ENCODE measurements around the gene OAS1. TPM values are rescaled to one million over a fixed set of nuclear protein-coding genes. Genes with fewer than 3 reads are reported as not detected.

OAS1 gene
- total RNA-seq, 1 donor: 0.86 TPM

DNA sequence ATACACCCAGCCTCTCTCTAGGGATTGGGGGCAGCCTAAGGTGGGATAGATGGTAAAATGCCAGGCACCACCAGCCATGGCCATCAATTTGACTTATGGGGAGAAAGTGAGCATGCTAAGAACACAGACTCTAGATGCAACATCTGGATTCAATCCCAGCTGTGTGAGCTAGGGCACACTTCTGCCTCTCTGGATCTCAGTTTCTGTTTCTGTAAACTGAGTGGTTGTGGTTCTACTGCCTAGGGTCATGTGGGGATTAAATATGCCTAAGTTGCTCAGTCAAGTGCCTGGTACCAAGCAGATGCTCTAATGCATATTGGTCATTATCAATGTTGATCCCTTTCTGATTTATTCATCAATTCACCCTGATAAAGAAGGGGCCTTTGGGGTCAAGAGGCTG is 12.6 kb upstream of the OAS1 start:
- TF ChIP-seq, protein P1, sequence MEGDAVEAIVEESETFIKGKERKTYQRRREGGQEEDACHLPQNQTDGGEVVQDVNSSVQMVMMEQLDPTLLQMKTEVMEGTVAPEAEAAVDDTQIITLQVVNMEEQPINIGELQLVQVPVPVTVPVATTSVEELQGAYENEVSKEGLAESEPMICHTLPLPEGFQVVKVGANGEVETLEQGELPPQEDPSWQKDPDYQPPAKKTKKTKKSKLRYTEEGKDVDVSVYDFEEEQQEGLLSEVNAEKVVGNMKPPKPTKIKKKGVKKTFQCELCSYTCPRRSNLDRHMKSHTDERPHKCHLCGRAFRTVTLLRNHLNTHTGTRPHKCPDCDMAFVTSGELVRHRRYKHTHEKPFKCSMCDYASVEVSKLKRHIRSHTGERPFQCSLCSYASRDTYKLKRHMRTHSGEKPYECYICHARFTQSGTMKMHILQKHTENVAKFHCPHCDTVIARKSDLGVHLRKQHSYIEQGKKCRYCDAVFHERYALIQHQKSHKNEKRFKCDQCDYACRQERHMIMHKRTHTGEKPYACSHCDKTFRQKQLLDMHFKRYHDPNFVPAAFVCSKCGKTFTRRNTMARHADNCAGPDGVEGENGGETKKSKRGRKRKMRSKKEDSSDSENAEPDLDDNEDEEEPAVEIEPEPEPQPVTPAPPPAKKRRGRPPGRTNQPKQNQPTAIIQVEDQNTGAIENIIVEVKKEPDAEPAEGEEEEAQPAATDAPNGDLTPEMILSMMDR (IDR thresholded peaks at IDR 0.05; ENCODE audit: insufficient read depth, low read depth, low read length): no peak
- DNase-seq (ENCODE audit: low read depth): no peak

DNA sequence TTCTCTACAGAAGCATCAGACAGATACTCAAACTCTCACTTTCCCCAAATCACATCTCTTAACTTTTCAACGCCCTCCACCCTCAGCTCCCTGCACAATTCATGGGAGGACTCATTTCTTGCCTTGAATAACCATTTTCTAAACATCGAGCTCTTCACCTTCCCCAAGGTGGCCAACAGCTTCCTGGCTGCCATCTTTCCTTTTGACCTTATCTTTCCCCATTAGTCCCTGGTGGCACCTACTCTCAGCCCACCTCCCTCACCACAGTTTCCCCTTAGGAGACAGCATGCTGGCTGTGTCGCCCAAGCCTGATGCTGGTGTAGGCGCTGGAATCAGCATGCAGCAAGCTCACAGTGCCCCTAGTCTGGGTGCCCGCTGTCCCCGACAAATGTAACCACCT is 8.4 kb upstream of the OAS1 start:
- no peak overlapping the region for H3K4me3 ChIP-seq (ENCODE audit: low read depth, low read length)
- TF ChIP-seq, protein P1 (IDR thresholded peaks at IDR 0.05; ENCODE audit: insufficient read depth, low read depth, low read length): no peak
- no peak for DNase-seq (ENCODE audit: low read depth)

More for the DNA sequence above, 12.6 kb upstream of the OAS1 start:
- no peak overlapping the region for H3K4me3 ChIP-seq (ENCODE audit: low read depth, low read length)

DNA sequence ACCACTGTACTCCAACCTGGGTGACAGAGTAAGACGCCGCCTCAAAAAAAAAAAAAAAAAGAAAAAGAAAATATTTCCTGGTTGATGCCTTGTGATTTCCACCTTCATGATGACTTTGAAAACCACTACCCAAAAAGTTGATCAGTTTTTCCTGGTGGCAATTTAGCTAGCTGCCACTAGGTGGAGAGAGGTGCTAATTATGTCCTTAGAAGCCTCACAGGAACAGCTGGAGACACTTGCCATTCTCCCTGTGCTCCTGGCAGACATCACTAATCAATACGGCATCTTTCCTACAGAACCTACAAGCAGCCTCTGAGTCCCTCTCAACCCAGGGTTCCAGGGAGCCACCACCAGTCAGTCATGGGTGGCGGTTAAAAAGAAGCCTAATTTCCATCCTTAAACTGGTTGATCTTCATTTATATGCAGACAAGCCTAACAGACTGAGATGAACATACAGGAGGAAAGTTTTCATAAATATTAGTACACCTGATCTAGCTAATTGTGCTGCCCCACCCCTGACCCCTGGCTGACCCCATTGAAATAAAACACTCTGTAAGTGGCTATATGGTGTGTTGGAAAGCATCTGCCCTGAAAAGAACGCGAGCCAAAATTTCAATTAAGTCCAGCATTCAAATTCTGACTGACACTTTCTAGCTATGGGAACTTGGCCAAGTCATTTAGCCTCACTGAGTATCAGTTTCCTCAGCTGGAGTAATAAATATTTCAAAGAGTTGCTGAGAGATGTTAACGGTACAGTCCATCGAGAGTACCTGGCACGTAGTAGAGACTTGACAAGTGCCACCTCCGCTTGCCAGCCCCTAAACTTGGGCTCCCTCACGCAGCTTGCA is 6.2 kb upstream of the OAS1 start:
- peak; percentile 32 for DNase-seq (ENCODE audit: low read depth)
- TF ChIP-seq, protein P1 (IDR thresholded peaks at IDR 0.05; ENCODE audit: insufficient read depth, low read depth, low read length): peak; percentile 79
- no peak overlapping the region for H3K4me3 ChIP-seq (ENCODE audit: low read depth, low read length)

DNA sequence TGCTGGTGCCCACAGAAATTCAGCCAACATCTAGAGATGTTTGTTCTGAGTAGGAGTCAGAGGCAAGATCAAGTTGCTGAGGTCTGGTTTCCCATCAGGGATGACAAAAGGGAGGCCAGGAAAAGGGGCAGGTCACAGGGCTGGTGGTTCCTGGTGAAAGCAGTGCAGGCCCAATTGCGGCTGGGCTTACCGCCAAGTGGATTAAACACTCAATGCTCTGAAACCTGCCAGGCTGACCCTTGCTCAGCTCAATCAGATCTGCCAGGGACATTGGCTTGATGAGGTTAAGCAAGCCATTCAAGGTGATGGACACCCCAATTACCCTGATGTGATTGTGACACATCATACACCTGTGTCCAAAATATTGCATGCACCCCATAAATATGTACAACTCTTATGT is 5.5 kb upstream of the OAS1 start:
- TF ChIP-seq, protein P1 (IDR thresholded peaks at IDR 0.05; ENCODE audit: insufficient read depth, low read depth, low read length): no peak

DNA sequence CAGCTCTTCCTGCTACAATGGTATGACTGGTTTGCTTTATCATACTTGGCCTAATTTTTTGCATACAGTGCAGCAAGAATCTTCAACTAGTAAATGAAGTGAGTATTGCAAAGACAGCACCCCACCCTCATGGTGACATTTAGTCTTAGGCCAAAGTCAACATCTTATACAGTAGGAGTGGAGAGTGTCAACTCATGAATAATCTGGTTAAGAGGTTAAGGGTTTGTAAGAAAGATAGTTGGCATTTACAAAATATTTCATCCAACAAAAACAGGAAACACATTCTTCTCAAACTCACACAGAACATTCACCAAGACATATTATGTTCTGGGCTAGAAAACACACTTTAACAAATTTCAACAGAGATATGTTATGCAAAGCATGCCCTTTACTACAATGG is 2.2 kb upstream of the OAS1 start:
- TF ChIP-seq, protein P1 (IDR thresholded peaks at IDR 0.05; ENCODE audit: insufficient read depth, low read depth, low read length): no peak
- no peak for DNase-seq (ENCODE audit: low read depth)
- no peak overlapping the region for H3K4me3 ChIP-seq (ENCODE audit: low read depth, low read length)

More for the DNA sequence above, 5.5 kb upstream of the OAS1 start:
- DNase-seq (ENCODE audit: low read depth): no peak
- H3K4me3 ChIP-seq (ENCODE audit: low read depth, low read length): no peak overlapping the region

DNA sequence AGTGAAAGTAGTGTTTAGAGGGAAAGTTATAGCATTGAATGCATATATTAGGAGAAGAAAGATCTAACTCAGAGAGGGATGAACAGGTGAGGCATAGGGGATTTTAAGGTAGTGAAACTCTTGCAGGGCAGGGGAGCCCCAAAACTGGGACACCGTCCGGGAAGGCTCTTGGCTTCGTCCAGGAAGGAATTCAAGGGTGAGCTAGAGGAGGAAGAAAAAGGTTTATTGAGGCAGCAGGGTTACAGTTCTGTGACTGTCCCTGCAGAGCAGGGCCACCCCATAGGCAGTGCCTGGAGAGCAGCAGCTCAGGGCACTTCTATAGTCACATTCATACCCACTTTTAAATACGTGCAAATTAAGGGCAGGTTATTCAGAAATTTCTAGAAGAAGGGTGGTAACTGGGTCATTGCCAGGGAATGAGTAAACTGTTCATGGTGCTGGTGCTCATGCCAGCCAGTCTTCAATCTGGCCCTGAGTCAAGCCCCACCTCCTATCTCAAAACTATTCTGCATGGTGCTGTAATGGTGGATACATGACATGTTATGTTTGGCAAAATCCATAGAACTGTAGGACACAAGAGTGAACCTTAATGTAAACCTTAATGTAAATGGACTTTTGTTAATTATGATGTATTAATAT is 1.2 kb upstream of the OAS1 start:
- TF ChIP-seq, protein P1 (IDR thresholded peaks at IDR 0.05; ENCODE audit: insufficient read depth, low read depth, low read length): no peak
- no peak for DNase-seq (ENCODE audit: low read depth)
- H3K4me3 ChIP-seq (ENCODE audit: low read depth, low read length): no peak overlapping the region
